H1 (cell line): ENCODE measurements around the gene DCUN1D4. TPM values are rescaled to one million over a fixed set of nuclear protein-coding genes. Genes with fewer than 3 reads are reported as not detected.

Source experiments
- polyA plus RNA-seq, 7 experiments: library from polyadenylated mRNA; depleted of rRNA in 3 of 7; stranded (reverse) in 5 of 7; unstranded in 2 of 7; fragments of >200 nt in 5 of 7; fragments of 200-250 nt in 2 of 7; gene quantifications; 1 replicate in 5 of 7; 2 replicates in 1 of 7; 4 replicates in 1 of 7; pipeline versions ENCODE4 v1.2.1 to v1.2.3, GENCODE V29; 2011 to 2013; ENCODE audit warnings: missing spikeins in 2 of 7, mixed read lengths in 2 of 7
- total RNA-seq: library from RNA; stranded (reverse); fragmentation: NEBNext Ultra II Directional; extraction: Animal tissue kit (Norgen Biotek cat#: 25700); gene quantifications from 2 replicates; pipeline ENCODE4 v1.2.1, GENCODE V29; 2021

The DCUN1D4 gene
- total and polyA plus RNA-seq, 2 of the 8 experiments (the other 6 are each of a cell fraction or from before 2014, with no cell fraction given): 22.9 to 55.9 TPM

Other genes with a start within 250 kb of the DCUN1D4 start
- gene LRRC66, start 177.2 kb downstream of the DCUN1D4 start, total RNA-seq: 0.11 TPM in 1 of 2 replicates, not detected in the other
- 0.05 and 0.11 TPM in 2 replicates for gene LRRC66, start 177.2 kb downstream of the DCUN1D4 start, polyA plus RNA-seq (2011; rRNA removed)
- gene SGCB, start 195.1 kb downstream of the DCUN1D4 start, total RNA-seq: 25.7 and 32.2 TPM in 2 replicates
- gene SGCB, start 195.1 kb downstream of the DCUN1D4 start, polyA plus RNA-seq (2011; rRNA removed): 5.3 and 6.8 TPM in 2 replicates
- 2.0 and 2.4 TPM in 2 replicates for gene SPATA18, start 208.2 kb downstream of the DCUN1D4 start, total RNA-seq
- gene SPATA18, start 208.2 kb downstream of the DCUN1D4 start, polyA plus RNA-seq (2011; rRNA removed): 1.4 and 1.5 TPM in 2 replicates